ENCODE measurements around the gene NFE2L3. TPM values are rescaled to one million over a fixed set of nuclear protein-coding genes. Genes with fewer than 3 reads are reported as not detected.

The NFE2L3 gene
- total RNA-seq, 2 donors from 2014 or later: 4.9 to 6.6 TPM

DNA sequence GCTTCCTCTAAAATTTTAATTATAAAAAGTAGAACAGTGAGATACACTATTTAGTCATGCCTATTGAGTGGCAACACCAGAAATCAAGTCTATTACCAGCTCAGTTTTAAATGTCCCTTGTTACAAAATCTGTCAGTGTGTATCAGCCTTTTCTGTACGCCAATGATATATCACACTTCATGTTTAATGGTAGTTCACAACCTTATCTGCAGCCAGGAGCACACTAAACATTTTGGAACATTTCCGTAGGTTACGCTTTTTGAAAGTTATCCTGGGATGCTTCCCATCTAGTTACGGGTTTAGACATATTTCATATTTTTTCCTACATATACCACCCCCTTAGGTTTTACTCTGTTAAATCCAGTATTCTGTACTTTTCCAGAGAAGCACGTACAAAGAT is 43.2 kb downstream of the NFE2L3 start:
- H3K4me3 ChIP-seq: no peak overlapping the region
- WGBS, 2 donors: 54 to 64% methylated on average over 5 of the region's 5 CpGs
- no peaks in the 10 kb centered on the region for H3K27me3 ChIP-seq
- TF ChIP-seq POLR2A (IDR thresholded peaks at IDR 0.05): no peak
- TF ChIP-seq, protein P1, sequence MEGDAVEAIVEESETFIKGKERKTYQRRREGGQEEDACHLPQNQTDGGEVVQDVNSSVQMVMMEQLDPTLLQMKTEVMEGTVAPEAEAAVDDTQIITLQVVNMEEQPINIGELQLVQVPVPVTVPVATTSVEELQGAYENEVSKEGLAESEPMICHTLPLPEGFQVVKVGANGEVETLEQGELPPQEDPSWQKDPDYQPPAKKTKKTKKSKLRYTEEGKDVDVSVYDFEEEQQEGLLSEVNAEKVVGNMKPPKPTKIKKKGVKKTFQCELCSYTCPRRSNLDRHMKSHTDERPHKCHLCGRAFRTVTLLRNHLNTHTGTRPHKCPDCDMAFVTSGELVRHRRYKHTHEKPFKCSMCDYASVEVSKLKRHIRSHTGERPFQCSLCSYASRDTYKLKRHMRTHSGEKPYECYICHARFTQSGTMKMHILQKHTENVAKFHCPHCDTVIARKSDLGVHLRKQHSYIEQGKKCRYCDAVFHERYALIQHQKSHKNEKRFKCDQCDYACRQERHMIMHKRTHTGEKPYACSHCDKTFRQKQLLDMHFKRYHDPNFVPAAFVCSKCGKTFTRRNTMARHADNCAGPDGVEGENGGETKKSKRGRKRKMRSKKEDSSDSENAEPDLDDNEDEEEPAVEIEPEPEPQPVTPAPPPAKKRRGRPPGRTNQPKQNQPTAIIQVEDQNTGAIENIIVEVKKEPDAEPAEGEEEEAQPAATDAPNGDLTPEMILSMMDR (IDR thresholded peaks at IDR 0.05): no peak
- no peak for DNase-seq
- no peak for ATAC-seq
- H3K36me3 ChIP-seq (replicated peaks in 1 of 2; ENCODE audit: insufficient read depth in 1 of 2, low read depth in 2 of 2): peaks cover 15 to 51% of the 10 kb centered on the region in 2 donors
- H3K4me1 ChIP-seq: peaks cover 72% of the 10 kb centered on the region
- H3K27ac ChIP-seq: peak overlapping the region in 1 of 4 donors; percentile 48
- no peaks in the 10 kb centered on the region for H3K9me3 ChIP-seq
- intact Hi-C loops (cut with DNase I): no loop called here

DNA sequence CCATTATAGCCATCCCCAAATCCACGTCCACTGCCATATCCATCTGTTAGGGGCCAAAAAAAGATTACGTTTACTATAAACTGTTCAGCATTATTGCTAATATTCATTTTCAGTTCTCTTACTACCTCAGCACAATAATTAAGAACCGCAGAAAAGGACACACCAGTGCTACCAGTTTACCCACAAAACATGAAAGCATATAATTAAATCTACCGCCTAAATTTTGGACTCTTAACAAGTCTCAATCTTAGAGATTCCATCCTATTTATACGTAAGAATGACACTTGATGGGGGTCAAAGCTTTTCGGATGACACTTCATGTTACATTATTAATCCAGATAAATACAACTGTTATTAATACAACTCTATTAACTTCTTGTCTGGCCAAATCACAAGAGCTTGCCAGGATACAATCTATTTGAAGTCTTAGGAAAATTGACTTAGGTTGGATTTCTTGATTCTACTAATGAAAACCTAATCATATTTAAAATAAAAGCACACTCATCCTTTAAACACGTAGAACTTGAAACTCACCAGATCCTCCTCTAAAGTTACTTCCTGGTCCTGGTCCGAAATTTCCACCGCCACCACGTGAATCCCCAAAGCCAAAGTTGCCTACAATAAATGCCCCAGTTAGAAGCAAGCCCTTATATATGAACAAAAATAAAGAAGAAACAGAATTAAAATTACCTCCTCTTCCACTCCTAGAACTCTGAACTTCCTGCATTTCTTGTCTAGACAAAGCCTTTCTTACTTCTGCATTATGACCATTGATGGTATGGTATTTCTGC is 44.1 kb downstream of the NFE2L3 start:
- Histone ChIP-seq H3K27ac (peak overlapping the region in 1 of 4 donors; percentile 10), H3K27me3 (no peaks in the 10 kb centered on the region), H3K4me3 (no peak overlapping the region), H3K36me3 (replicated peaks in 1 of 2; ENCODE audit: insufficient read depth in 1 of 2, low read depth in 2 of 2) (peaks cover 7 to 42% of the 10 kb centered on the region in 2 donors), H3K4me1 (peaks cover 64% of the 10 kb centered on the region), H3K9me3 (no peaks in the 10 kb centered on the region)
- DNase-seq (no peak), ATAC-seq (no peak)
- WGBS, 2 donors: 30 to 36% methylated on average over 10 of the region's 10 CpGs
- intact Hi-C loops (cut with DNase I): no loop called here
- no peak for TF ChIP-seq POLR2A (IDR thresholded peaks at IDR 0.05)
- TF ChIP-seq, protein P1 (IDR thresholded peaks at IDR 0.05): no peak

DNA sequence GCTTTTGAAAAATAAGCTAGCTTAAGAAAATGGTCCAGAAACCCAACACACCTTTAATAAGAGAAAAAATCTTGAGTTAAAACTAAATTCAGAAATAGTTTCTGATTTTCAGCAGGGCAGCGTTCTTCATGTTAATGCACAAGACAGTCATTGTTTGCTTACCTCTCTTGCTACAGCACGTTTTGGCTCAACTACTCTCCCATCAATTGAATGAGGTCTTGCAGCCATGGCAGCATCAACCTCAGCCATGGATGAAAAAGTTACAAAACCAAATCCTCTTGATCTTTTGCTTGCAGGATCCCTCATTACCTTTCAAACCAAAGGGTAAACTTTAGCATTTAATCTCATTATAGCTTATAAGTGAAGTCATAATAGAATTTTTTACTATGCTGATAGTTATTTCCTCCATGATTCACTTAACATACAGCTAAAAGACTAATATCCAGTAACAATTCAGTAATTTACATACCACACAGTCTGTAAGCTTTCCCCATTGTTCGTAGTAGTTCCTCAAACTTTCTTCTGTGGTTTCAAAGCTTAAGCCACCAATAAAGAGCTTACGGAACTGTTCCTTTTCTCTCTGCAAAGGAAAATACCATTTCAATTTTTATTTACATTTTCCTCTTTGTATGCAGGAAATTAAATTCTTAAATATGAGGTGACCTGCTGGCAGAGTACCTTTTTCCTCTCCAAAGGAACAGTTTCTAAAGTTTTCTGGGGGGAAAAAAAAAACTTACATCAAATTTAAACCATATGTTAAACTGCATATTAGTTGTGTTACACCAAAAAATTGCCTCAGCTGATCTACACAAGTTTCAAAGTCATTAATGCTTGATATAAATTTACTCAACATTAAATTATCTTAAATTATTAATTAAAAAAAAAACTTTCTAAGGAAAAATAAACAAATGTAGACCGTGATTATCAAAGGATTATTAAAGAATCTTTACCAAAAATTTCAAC is 45.4 kb downstream of the NFE2L3 start:
- peak overlapping the region in 1 of 2 donors; percentile 84 for H3K4me3 ChIP-seq
- WGBS, 2 donors: 7% methylated on average over 5 of the region's 5 CpGs
- intact Hi-C loops (cut with DNase I): no loop called here
- H3K9me3 ChIP-seq: no peaks in the 10 kb centered on the region
- no peak for DNase-seq
- H3K4me1 ChIP-seq: peaks cover 53% of the 10 kb centered on the region
- peaks cover 3 to 32% of the 10 kb centered on the region in 2 donors for H3K36me3 ChIP-seq (replicated peaks in 1 of 2; ENCODE audit: insufficient read depth in 1 of 2, low read depth in 2 of 2)
- H3K27me3 ChIP-seq: no peaks in the 10 kb centered on the region
- ATAC-seq: no peak
- TF ChIP-seq, protein P1 (IDR thresholded peaks at IDR 0.05): no peak
- TF ChIP-seq POLR2A (IDR thresholded peaks at IDR 0.05): no peak
- H3K27ac ChIP-seq: peak overlapping the region in 1 of 4 donors; percentile 100

DNA sequence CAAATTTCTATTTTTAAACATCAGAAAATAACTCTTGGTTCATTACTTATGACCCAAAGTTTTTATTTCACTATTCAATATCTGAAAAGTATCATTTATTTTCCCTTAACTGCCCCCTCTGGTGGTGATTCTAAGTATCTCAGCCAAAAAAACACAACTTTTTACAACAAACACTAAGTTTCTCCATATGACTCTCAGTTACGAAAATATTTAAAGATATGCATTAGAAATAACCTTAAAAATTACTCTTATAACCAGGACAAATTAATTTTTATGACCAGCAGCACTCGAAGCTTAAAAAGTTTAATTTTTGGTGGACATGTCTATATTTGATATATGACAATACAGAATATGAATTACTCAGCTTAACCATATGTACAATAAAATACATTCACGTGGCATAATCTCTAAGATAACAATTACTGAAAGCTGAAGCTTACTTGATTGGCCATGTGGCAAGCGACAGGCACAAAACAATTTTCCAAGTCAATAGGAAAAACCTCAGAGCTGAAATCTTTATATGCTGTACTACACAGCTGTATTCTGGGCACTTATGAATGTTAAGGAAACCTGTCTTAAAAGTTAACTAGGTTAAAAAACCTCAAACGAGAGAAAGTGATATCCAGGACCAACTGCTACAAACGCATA is 46.3 kb downstream of the NFE2L3 start:
- no peak for DNase-seq

More for the DNA sequence above, 46.3 kb downstream of the NFE2L3 start:
- no peak for ATAC-seq
- Histone ChIP-seq H3K4me1 (peaks cover 49% of the 10 kb centered on the region), H3K36me3 (replicated peaks in 1 of 2; ENCODE audit: insufficient read depth in 1 of 2, low read depth in 2 of 2) (peaks cover 0 to 24% of the 10 kb centered on the region in 2 donors), H3K27ac (peak overlapping the region in 3 of 4 donors; percentile 99 to 100 (median 99)), H3K4me3 (peak overlapping the region in 1 of 2 donors; percentile 84), H3K27me3 (no peaks in the 10 kb centered on the region), H3K9me3 (no peaks in the 10 kb centered on the region)
- WGBS, 2 donors: 0 to 1% methylated on average over 6 of the region's 6 CpGs
- TF ChIP-seq, protein P1 (IDR thresholded peaks at IDR 0.05): peak in 6 of 7 experiments; percentile 55 to 79 (median 75)
- TF ChIP-seq POLR2A (IDR thresholded peaks at IDR 0.05): peak in 2 of 3 donors; percentile 17 to 26
- intact Hi-C loops (cut with DNase I): no loop called here

All from body of pancreas (tissue), 4 donors.